PC-9 (cell line): ENCODE measurements around the gene DOCK1.

Experiments
- EZH2 ChIP-seq: fragments of 200-600 bp; sonication (generic); IDR thresholded peaks from 2 replicates; pipeline ENCODE4 v1.8.0; 2017; ENCODE audit warnings: antibody characterized with exemption, low read depth
- TF ChIP-seq, protein P1 (sequence below): fragments of 200-600 bp; sonication (generic); conservative IDR thresholded peaks from 2 replicates; pipeline ENCODE4 v1.6.1; 2017; ENCODE audit warnings: mixed run types, antibody characterized with exemption, mild to moderate bottlenecking, moderate library complexity

DNA sequence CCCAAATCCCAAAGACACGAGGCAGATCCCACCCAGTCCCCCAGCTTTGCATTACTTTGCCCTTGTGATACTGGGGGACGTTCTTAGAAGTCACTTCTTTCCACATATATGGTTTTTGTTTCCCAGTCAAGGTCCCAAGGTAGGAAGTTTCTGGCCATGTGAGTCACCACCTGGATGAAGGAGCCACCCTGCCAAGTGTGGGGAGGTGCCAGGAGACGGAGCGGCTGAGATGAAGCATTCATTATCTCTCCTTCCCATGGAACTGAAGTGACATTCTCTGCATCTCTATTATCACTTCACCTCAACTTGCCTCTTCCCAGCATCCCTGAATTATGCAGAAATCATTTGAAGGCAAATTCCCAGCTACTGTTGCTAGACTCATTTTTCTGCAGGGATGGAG, 427.4 kb downstream of the DOCK1 start:
- TF ChIP-seq, protein P1, sequence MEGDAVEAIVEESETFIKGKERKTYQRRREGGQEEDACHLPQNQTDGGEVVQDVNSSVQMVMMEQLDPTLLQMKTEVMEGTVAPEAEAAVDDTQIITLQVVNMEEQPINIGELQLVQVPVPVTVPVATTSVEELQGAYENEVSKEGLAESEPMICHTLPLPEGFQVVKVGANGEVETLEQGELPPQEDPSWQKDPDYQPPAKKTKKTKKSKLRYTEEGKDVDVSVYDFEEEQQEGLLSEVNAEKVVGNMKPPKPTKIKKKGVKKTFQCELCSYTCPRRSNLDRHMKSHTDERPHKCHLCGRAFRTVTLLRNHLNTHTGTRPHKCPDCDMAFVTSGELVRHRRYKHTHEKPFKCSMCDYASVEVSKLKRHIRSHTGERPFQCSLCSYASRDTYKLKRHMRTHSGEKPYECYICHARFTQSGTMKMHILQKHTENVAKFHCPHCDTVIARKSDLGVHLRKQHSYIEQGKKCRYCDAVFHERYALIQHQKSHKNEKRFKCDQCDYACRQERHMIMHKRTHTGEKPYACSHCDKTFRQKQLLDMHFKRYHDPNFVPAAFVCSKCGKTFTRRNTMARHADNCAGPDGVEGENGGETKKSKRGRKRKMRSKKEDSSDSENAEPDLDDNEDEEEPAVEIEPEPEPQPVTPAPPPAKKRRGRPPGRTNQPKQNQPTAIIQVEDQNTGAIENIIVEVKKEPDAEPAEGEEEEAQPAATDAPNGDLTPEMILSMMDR, result no peak
- no peak for TF ChIP-seq EZH2
